Activated T-helper 17 cell treated with anti-CD3 and anti-CD28 coated beads, Interleukin-2, amount 50 U/mL, for 72 hours (primary cell): Measurements from ENCODE around the gene B3GAT1. TPM values are rescaled to one million over a fixed set of nuclear protein-coding genes. Genes with fewer than 3 reads are reported as not detected.
A peak's percentile ranks its signal among the peaks of the same experiment; 100 is the strongest.

Experiments used
- ATAC-seq: fragments of 150-1000 bp; cut with Tn5 transposase; replicated peaks from 2 replicates; pipeline ENCODE4 v1.10.0; 2021; ENCODE audit warnings: mild to moderate bottlenecking, moderate library complexity
- H3K27ac Mint-ChIP-seq: one replicate; pipeline ENCODE4 v1.8.0; 2022; ENCODE audit warnings: mixed read lengths
- H3K27me3 Mint-ChIP-seq: one replicate; pipeline ENCODE4 v1.8.0; 2022; ENCODE audit warnings: mixed read lengths
- H3K36me3 Mint-ChIP-seq: one replicate; pipeline ENCODE4 v1.8.0; 2022; ENCODE audit warnings: low read depth, mild to moderate bottlenecking, mixed read lengths
- H3K4me1 Mint-ChIP-seq: one replicate; pipeline ENCODE4 v1.8.0; 2022; ENCODE audit warnings: mixed read lengths
- H3K4me3 Mint-ChIP-seq: one replicate; pipeline ENCODE4 v1.8.0; 2022; ENCODE audit warnings: mild to moderate bottlenecking, mixed read lengths
- H3K9me3 Mint-ChIP-seq: one replicate; pipeline ENCODE4 v1.8.0; 2022; ENCODE audit warnings: mixed read lengths
- total RNA-seq, 2 donors: library from RNA; stranded (reverse); gene quantifications; one replicate each; pipeline ENCODE4 v1.2.3, GENCODE V29; 2022

Gene B3GAT1
- total RNA-seq, 2 donors from 2014 or later, result 0.16 to 0.17 TPM

DNA sequence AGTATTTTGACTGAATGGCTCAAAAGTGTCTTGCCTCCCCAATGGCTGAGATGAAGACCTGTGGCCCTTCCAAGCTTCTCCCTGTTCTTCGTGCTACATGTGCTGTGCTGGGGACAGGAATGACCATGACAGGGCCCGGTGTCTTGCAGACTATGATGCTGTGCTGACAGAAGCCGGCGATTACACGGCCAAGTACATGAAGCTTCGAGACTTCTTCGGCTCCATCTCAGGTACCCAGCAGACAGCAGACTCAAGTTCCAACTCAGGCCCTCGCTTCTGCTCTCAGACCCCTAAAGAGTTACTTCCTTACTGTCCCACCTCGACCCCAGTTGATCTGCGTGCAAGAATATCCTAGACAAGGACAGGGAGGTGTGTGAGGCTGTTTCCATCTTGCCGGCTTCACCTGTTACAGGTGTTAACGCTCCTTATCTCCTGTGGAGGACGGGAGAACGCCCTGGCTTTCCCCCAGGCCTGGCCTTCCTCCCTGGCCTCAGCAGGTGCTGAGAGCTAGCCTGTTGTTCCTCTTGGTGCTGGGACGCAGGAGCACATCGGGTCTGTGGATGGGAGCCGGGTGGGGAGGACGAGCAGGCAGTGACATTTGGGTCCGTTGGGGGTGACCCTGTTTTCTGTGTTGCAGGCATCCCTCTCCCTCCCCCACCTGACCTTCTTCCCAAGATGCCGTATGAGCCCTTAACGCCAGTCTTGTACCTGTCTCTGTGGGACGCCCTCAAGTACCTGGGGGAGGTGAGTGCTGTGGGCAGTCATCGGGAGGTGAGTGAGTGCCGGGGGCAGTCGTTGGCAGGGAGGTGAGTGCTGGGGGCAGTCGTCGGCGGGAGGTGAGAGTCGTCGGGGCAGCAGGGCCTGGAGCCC, 42.2 kb downstream of the B3GAT1 start:
- no peaks in the 10 kb centered on the region for H3K27me3 Mint-ChIP-seq
- no peaks in the 10 kb centered on the region for H3K36me3 Mint-ChIP-seq
- no peaks in the 10 kb centered on the region for H3K9me3 Mint-ChIP-seq
- ATAC-seq, result no peak
- H3K4me3 Mint-ChIP-seq, result no peak overlapping the region
- no peak overlapping the region for H3K27ac Mint-ChIP-seq
- H3K4me1 Mint-ChIP-seq, result no peaks in the 10 kb centered on the region

GRCh38 chr11:134367781-134368180, 44.3 kb downstream of the B3GAT1 start:
- Mint-ChIP-seq H3K4me3 (no peak overlapping the region), H3K4me1 (no peaks in the 10 kb centered on the region), H3K36me3 (no peaks in the 10 kb centered on the region), H3K9me3 (no peaks in the 10 kb centered on the region), H3K27ac (no peak overlapping the region), H3K27me3 (no peaks in the 10 kb centered on the region)
- ATAC-seq, result no peak

DNA sequence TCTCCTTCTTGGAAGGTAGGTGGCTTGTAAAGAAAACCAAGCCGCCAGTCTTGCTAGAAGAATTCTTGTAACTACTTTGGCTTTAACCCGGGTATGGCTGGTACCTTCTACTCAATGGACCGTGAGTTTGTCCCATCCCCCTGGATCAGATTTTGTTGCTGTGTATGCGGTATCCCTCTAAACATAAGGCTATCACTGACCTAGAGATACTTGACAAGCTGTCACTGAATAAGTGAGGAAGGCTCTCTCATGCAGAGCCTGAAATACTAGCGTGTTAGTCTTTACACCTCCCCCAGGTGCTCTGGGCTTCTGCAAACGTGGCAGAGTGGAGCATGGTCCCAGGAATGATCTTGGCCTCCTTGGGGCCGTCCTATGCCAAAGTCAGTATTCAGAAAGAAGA, 45.8 kb downstream of the B3GAT1 start:
- H3K4me3 Mint-ChIP-seq, result no peak overlapping the region
- peaks cover 5% of the 10 kb centered on the region for H3K27me3 Mint-ChIP-seq
- H3K4me1 Mint-ChIP-seq, result peaks cover 6% of the 10 kb centered on the region
- no peaks in the 10 kb centered on the region for H3K36me3 Mint-ChIP-seq
- no peaks in the 10 kb centered on the region for H3K9me3 Mint-ChIP-seq
- ATAC-seq, result no peak
- H3K27ac Mint-ChIP-seq, result no peak overlapping the region

- ATAC-seq, result no peak
- Mint-ChIP-seq H3K4me1 (peaks cover 7% of the 10 kb centered on the region), H3K9me3 (no peaks in the 10 kb centered on the region), H3K27ac (no peak overlapping the region), H3K36me3 (no peaks in the 10 kb centered on the region), H3K4me3 (no peak overlapping the region), H3K27me3 (peaks cover 5% of the 10 kb centered on the region)
Measured at GRCh38 chr11:134365011-134365925, 46.8 kb downstream of the B3GAT1 start.

GRCh38 chr11:134364261-134364660, 47.8 kb downstream of the B3GAT1 start:
- Mint-ChIP-seq H3K9me3 (no peaks in the 10 kb centered on the region), H3K36me3 (no peaks in the 10 kb centered on the region), H3K27ac (no peak overlapping the region), H3K4me1 (peaks cover 13% of the 10 kb centered on the region), H3K27me3 (peaks cover 5% of the 10 kb centered on the region), H3K4me3 (no peak overlapping the region)
- ATAC-seq, result no peak

DNA sequence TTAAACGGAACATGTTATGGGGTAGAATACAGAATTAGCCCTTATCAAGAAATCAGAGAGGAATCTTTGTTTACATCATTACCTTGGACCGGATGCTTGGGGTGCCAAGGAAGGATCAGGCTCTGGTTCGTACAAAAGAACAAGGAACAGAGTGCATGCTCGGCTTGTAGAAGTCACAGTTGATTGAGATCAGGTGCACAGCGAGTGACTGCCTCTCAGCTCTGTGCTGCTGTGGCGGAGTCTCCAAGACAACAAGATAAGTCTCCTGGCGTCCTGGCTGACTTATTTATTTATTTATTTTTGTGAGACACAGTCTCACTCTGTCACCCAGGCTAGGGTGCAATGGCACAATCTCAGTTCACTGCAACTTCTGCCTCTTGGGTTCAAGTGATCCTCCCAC, 48.5 kb downstream of the B3GAT1 start:
- no peaks in the 10 kb centered on the region for H3K9me3 Mint-ChIP-seq
- peaks cover 13% of the 10 kb centered on the region for H3K4me1 Mint-ChIP-seq
- ATAC-seq, result no peak
- H3K27me3 Mint-ChIP-seq, result peaks cover 5% of the 10 kb centered on the region
- no peaks in the 10 kb centered on the region for H3K36me3 Mint-ChIP-seq
- no peak overlapping the region for H3K27ac Mint-ChIP-seq
- no peak overlapping the region for H3K4me3 Mint-ChIP-seq

DNA sequence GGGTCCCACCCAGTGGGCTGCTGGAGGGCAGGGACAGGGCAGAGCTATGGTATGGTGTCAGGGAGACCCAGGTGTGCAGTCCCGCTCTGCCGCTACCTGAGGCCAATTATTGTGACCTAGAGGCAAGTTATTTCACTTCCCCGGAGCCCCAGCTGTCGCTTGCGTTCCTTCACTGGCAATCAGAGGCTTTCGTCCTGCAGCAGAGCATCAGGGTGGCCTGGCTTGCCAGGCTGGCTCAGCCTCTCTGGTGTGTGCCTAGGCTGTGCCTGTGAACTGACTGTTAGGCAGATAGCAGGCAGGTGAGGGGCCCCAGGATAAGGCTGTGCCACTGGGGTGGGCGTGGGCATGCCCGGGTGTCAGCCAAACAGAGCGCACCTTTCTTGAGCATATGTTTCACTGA, 48.9 kb downstream of the B3GAT1 start:
- Mint-ChIP-seq H3K9me3 (no peaks in the 10 kb centered on the region), H3K36me3 (no peaks in the 10 kb centered on the region), H3K4me1 (peaks cover 13% of the 10 kb centered on the region), H3K27ac (no peak overlapping the region), H3K4me3 (no peak overlapping the region), H3K27me3 (peaks cover 5% of the 10 kb centered on the region)
- no peak for ATAC-seq

GRCh38 chr11:134362192-134362901, 49.7 kb downstream of the B3GAT1 start:
- H3K27ac Mint-ChIP-seq, result no peak overlapping the region
- H3K9me3 Mint-ChIP-seq, result no peaks in the 10 kb centered on the region
- peaks cover 13% of the 10 kb centered on the region for H3K4me1 Mint-ChIP-seq
- no peaks in the 10 kb centered on the region for H3K36me3 Mint-ChIP-seq
- H3K27me3 Mint-ChIP-seq, result peaks cover 5% of the 10 kb centered on the region
- no peak for ATAC-seq
- H3K4me3 Mint-ChIP-seq, result no peak overlapping the region

DNA sequence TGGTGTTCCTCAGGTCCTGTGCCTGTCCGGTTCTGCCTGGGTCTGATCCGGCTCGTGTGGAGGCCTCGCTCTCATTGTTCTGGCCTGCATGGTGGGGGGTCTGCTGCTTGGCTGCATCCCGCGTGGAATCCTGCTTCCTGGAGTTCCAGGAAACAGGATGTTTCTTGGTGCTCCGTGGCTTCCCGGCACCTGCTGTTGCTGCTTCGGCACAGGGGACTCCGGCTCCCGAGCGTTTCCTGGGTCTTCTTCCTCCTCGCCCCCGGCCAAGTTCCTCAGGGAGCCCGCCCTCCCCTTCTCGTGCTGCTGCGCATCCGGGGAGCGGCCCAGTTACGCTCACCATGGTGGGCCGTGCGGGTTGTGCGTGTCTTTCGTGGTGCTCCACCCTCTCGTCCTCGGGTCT, 50.4 kb downstream of the B3GAT1 start:
- H3K4me1 Mint-ChIP-seq, result peaks cover 13% of the 10 kb centered on the region
- ATAC-seq, result no peak
- peaks cover 5% of the 10 kb centered on the region for H3K27me3 Mint-ChIP-seq
- H3K36me3 Mint-ChIP-seq, result no peaks in the 10 kb centered on the region
- H3K4me3 Mint-ChIP-seq, result no peak overlapping the region
- H3K27ac Mint-ChIP-seq, result no peak overlapping the region
- H3K9me3 Mint-ChIP-seq, result no peaks in the 10 kb centered on the region

- Mint-ChIP-seq H3K36me3 (no peaks in the 10 kb centered on the region), H3K27ac (peak overlapping the region; percentile 28), H3K4me3 (peak overlapping the region; percentile 40), H3K4me1 (peaks cover 13% of the 10 kb centered on the region), H3K9me3 (no peaks in the 10 kb centered on the region), H3K27me3 (peaks cover 5% of the 10 kb centered on the region)
- ATAC-seq, result peak; percentile 95
Measured at GRCh38 chr11:134360050-134360835, 51.8 kb downstream of the B3GAT1 start.

DNA sequence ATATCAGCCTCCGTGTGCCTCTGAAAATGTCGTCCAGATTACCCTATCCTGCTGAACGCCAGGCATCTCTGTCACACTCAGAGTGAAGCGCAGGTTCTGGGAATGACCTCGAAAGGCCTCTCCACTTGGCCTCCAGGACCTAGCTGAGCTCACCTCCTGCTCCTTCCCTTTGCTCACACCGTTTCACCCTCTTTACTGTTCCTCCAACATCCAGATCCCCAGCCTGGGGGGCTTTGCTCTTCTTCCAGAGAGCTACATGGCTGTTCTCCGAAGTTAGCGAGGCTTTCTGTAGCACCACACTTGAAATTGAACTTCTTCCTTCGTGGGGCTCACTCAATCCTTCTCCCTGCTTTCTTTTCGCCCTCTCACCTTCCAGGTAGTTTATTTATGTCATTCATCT, 52.4 kb downstream of the B3GAT1 start:
- no peaks in the 10 kb centered on the region for H3K9me3 Mint-ChIP-seq
- peaks cover 5% of the 10 kb centered on the region for H3K27me3 Mint-ChIP-seq
- no peaks in the 10 kb centered on the region for H3K36me3 Mint-ChIP-seq
- H3K4me1 Mint-ChIP-seq, result peaks cover 13% of the 10 kb centered on the region
- ATAC-seq, result no peak
- peak overlapping the region; percentile 40 for H3K4me3 Mint-ChIP-seq
- H3K27ac Mint-ChIP-seq, result peak overlapping the region; percentile 28

DNA sequence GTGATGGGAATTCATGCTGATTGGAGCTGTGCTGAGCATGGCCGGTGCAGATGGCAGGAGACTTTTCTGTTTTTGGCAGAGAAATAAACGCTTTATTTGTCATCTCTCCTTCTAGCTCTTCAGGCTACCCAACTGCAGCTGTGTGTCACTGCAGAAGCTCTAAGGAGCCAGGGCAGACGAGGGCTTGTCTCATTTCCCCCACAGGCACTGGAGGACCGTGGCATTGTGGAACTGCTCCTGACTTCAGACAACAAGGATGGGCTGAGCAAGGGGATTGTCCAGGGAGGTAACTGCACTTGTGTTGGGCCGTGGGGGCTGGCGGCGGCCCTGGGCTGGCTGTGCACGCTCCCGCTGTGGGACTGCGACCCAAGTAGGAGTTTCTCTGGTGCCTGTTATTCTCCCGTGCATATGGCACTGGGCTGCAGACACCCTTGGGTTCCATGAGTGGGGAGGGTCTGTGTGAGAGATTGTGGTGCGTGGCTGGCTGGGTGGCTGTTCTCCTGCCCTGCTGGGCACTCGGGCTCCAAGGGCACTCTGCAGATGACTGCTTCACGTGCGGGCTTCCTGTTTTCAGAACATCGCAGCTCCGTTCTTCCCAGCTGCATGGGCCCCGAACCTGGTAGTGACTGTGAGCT, 53.1 kb downstream of the B3GAT1 start:
- no peak for ATAC-seq
- H3K4me1 Mint-ChIP-seq, result peaks cover 13% of the 10 kb centered on the region
- peaks cover 5% of the 10 kb centered on the region for H3K27me3 Mint-ChIP-seq
- no peak overlapping the region for H3K4me3 Mint-ChIP-seq
- H3K9me3 Mint-ChIP-seq, result no peaks in the 10 kb centered on the region
- no peak overlapping the region for H3K27ac Mint-ChIP-seq
- H3K36me3 Mint-ChIP-seq, result no peaks in the 10 kb centered on the region

- H3K36me3 Mint-ChIP-seq, result no peaks in the 10 kb centered on the region
Measured at GRCh38 chr11:134358165-134358855, 53.7 kb downstream of the B3GAT1 start.

More at GRCh38 chr11:134358165-134358855, 53.7 kb downstream of the B3GAT1 start:
- no peak for ATAC-seq
- H3K9me3 Mint-ChIP-seq, result no peaks in the 10 kb centered on the region
- peaks cover 5% of the 10 kb centered on the region for H3K27me3 Mint-ChIP-seq
- H3K4me1 Mint-ChIP-seq, result peaks cover 13% of the 10 kb centered on the region
- no peak overlapping the region for H3K4me3 Mint-ChIP-seq
- no peak overlapping the region for H3K27ac Mint-ChIP-seq
